ENCODE data around the gene UBE4B.
"Not testable (repeated sequence)": the region's sequence is repeated elsewhere in the genome, so short reads cannot be mapped to it uniquely, and the experiment has no call there.

The UBE4B gene

DNA sequence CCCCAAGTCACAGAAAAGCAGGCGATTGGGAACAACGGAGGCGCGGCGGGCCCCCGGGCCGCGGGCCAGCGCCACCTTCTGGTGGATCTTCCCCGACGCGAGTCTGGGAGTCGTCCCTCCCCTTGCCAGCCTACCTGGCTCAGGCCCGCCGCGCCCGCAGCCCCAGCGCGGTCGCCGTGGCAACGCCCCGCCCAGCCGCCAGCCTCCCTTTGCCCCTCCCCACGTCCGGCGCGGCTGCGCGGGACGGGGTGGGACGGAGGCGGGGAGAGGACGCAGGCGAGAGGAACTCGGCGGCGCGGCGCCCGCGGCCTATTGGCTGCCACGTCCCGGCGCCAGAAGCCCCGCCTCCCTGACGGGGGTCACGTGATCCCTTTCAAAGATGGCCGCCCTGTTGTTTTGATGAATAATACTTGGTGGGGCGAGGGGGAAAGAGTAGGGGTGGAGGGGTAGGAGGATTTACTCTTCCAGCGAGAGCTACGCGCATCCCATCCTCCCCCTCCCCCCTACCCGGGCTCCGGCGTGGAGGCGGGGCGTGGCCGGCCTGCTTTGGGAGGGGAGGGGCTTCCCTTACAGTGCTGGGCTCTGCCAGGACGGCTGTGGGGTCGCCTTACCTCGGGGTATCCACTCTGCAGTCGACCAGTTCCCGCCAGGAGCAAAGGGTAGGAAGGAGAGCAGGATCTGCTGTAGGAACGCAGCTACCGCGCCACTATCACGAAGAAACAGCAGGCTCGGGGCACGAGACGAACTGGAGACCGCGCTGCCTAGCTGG, at the start of gene UBE4B:
UBE4B (plus strand) TSS at position 369 of the 769 bp plus-strand sequence. CDS start 713 bp downstream, outside the sequence.
- DNase-seq: peak; percentile 93

DNA sequence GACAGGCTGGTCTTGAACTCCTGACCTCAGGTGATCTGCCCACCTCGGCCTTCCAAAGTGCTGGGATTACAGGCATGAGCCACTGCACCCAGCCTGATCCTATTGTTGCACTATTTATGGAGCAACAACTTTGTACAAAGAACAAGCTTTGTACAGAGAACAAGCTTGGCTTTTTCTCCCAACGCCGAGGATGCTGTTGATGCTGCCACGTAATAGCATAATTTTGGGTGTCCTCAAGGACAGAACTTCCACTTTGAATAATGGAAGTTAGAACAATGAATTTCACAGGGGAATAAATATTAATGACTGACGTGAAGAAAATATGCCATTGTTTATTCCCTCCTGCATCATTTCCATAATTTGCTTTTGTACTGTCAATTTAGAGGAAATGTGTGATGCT, 48.5 kb upstream of the UBE4B start:
- DNase-seq: no peak

DNA sequence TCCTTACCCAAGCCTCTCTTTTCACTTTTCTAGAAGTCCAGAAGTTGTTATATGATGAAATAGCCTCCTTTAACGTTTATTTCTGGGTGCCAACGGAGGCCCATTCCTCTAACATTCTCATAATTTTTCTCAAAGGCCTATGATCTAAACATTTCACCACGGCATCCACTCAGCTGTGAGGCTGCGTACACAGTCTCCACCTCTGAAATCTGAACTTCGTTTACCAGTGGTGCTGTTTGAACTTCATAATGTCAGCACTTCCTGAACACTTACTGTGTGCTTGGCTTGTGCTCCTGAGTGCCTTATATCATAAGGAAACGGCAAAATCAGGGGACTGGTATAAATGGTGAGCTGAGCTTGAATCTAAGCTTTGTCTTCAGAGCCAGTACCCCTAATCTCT, 47.8 kb upstream of the UBE4B start:
- no peak for DNase-seq

DNA sequence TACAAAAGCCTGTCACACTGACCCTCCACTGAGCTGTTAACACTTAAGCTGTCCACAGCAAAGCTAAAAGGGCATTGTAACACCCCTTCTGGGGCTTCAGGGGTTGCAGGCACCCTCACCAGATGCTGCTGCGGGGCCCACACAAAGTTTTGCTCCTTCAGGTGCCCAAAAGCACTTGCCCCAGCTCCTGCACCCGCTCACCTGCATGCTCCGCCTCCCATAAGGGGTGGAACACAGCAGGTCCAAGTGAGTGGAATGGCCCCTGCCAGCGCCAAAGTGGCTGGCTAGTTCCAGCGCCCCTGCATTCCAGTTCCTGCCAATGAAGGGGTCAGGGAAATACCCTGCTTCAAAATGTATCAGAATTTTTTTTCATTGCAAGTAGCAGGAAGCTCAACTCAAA, 43.0 kb upstream of the UBE4B start:
- DNase-seq: no peak

DNA sequence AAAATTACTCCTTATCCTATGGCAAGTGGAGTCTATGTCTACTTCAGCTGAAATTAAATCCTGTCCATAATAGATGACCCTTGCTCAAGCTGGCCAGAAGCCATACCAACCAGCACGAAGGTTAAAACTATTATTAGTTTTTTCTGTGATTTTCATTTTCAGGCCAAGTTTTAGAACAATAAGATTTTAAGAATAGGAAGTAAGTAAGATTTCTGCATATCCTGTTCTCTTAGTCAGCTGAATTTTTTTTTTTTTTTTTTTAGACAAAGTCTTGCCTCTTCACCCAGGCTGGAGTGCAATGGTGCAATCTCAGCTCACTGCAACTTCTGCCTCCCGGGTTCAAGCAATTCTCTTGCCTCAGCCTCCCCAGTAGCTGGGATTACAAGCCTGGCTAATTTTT, 41.8 kb upstream of the UBE4B start:
- DNase-seq: no peak

DNA sequence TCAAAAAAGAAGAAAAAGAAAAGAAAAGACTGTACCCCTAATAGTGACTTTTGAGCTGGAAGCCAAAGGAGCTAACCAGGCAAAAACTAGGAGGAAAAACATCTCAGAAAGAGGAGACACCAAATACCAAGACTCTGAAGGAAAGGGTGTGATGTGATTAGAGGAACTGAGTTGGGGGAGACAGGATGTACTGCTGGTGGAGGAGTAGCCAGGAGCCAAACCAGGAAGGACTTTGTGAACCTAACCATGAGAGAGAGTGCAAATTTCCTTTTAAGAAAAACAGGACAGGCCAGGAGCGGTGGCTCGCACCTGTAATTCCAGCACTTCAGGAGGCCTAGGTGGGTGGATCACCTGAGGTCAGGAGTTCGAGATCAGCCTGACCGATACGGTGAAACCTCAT, 39.8 kb upstream of the UBE4B start:
- DNase-seq: no peak

DNA sequence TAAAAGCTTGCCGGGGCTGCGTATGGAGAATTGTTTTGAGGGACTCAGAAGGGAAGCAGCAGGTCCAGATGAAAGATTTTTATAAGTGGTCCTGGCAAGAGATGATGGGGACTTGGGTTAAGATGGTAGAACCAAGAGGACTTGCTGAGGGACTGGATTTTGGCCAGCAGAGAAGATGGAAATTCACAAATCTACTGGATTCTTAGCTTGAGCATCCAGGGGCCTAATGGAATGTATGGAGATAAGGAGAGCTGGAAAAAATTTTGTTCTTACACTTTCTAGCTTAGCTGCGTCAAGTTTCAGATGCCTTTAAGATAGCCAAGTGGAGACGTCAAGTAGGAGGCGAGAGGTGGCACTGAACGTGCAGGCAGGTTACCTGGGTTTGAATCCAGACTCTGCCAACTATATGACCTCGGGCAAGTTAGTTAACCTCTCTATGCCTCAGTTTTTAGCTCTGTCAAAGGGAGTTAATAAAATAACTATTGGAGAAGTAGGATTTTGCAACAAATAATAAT, 39.1 kb upstream of the UBE4B start:
- DNase-seq: no peak

DNA sequence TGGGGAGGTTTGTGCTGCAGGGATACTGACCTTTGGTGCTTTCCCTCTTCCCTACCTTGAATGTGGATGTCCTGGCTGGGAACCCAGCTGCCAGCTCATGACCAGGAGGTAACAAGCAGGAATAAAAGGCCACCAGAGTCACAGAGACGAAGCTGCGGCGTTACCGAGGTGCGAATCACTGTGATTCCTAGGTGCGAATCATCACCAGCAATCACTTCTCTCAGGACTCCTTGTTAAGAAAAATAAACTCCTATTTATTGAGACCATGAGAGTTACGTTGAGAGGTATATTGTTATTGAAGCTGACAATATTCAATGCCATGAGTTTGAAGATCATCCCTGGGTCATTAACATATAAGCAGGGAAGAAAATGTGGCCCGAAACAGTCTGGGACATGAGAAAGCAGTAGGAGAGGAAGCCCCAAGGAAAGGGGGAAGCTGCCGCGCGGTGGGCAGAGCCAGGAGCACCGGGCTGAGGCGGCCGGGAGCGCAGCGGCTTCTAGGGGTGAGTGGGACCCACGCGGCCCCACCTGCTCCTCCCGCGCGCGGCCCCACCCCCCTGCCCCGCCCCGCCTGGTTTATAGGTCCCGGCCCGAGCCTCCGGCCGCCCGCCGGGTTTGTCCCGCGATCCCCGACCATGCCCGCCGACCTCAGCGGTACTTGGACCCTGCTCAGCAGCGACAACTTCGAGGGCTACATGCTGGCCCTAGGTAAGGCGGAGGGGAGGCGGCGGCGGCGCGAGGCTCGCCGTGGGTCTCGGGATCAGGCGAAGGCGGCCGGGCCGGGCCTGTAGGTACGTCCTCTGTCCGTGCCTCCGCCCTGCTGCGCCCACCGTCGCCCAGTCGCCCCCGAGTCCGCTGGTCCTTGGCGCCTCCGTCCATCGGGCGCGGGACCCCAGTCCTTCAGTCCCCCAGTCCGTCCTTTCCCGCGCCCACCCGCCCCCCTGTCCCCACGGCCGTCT, 35.9 kb upstream of the UBE4B start, which contains the start of gene RBP7:
RBP7 (plus strand) TSS at position 605 of the 959 bp plus-strand sequence; CDS start at position 636, 31 bp downstream.
- no peak for DNase-seq

DNA sequence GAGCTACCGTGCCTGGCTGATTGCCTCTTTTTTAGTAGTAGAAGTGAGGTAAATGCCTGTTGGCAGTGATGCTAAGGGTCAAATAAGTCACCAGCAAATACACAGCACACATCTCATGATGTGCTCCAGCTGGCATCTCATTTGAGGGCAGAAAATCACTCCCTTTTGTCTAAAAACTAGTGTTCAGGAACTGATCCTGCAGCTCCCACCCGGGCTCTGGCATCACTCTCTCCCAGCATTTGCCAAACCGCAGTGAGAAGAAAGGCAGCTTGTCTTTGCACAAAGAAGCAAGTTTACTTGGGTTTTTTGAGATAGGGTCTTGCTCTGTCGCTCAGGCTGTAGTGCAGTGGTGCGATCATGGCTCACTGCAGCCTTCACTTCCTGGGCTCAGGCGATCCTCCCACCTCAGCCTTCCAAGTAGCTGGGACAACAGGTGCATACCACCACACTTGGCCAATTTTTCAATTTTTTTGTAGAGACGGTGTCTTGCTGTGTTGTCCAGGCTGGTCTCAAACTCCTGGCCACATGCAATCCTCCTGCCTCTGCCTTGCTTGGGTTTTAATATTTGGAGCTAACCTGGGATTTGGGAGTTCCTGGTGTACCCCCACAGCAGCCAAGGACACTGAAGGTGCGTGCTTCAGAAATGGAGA, 31.6 kb upstream of the UBE4B start:
- DNase-seq: no peak

DNA sequence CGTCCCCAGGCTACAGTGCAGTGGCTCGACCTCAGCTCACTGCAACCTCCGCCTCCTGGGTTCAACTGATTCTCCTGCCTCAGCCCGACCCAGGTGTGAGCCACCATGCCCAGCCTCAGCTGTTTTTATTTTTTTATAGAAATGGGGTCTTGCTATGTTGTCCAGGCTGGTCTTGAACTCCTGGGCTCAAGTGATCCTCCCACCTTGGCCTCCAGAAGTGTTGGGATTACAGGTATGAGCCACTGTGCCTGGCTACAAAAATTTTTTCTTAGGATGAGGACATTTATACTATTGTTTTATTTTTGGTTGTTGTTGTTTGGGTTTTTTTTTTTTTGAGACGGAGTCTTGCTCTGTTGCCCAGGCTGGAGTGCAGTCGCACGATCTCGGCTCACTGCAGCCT, 27.5 kb upstream of the UBE4B start:
- DNase-seq: not testable (repeated sequence)

DNA sequence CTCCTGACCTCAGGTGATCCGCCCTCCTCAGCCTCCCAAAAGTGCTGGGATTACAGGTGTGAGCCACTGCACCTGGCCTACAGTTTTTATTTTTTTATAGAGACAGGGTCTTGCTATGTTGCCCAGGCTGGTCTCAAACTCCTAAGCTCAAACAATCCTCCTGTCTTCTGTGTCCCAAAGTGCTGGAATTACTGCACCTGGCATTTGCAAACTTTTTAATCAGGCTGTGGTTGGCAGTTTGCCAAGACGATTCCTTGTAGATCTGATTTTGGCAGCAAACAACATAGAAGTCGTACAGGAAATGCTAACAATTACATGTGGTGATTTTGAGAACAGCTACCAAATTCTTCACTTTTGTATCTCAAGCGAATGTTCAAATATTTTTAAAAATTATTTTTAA, 25.6 kb upstream of the UBE4B start:
- DNase-seq: no peak

DNA sequence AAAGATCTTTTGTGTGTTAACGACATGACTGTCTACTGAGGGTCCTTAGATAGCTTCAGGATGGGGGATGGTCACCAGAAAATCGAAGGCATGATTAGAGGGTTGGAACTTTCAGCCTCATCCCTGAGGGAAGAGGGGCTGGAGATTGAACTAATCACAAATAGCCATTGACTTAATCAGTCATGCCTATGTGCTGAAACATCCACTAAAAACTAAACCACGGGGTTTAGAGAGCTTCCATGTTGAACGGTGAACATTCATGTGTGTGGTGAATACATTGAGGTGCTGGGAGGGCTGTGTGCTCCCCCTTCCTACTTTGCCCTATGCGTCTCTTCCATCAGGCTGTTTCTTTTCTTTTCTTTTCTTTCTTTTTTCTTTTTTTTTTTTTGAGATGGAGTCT, 18.7 kb upstream of the UBE4B start:
- DNase-seq: no peak

DNA sequence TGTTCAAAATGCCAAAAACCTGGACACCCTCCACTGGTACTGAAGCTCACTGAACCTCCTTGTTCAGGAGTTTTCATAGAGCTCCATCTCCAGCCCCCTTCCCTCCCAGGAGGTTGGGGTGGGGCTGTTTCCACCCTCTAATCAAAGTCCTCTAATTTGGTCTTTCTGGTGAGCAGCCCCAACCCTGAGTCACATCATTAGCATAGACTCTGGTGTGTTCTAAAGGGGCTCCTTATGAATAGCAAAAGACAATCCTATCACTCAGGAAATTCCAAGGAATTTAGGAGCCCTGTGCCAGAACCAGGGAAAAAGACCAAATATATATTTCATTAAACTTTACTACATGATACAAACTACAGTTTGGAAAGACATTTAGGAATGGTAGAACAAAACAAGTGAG, 13.2 kb upstream of the UBE4B start:
- no peak for DNase-seq

DNA sequence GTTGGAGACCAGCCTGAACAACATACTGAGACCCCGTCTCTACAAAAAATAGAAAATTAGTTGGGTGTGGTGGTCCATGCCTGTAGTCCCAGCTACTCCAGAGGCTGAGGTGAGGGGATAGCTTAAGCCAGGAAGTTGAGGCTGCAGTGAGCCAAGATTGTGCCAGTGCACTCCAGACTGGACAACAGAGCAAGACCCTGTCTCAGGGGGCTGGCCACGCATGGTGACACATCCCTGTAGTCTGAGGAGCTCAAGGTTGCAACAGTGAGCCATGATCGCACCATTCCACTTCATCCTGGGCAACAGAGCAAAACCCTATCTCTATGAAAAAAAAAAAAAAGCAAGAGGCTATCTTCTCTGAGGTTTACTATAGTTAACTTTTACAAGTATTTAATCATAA, 12.7 kb upstream of the UBE4B start:
- DNase-seq: no peak

DNA sequence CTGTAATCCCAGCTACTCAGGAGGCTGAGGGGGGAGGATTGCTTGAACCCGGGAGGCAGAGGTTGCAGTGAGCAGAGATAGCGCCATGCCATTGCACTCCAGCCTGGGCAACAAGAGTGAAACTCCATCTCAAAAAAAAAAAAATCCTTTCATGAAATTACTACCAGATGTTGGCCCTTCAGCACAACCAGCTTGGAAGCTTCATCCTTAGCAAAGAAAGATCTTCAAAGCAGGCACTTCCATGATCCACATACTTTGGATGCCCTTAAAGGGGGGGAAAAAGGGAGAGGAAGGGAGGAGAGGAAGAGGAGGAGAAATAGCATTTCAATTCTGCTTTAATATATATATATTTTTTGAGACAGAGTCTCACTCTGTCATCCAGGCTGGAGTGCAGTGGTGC, 12.1 kb upstream of the UBE4B start:
- not testable (repeated sequence) for DNase-seq

DNA sequence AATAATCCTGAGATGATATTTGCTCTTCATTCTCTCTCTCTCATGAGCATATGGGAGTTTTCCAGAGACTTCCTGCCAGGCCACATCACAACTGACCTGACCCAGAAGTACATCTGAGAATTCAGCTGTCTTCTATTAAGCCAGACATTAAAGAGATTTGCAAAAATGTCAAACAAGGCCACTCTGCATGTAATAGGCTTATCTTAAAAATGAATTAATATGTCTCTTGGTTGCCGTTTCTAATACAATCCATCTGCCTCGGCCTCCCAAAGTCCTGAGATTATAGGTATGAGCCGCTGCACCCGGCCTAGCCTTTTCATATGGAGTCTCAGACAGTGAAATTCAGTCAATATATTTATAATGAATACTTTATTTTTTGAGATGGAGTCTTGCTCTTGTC, 10.8 kb upstream of the UBE4B start:
- DNase-seq: not testable (repeated sequence)

DNA sequence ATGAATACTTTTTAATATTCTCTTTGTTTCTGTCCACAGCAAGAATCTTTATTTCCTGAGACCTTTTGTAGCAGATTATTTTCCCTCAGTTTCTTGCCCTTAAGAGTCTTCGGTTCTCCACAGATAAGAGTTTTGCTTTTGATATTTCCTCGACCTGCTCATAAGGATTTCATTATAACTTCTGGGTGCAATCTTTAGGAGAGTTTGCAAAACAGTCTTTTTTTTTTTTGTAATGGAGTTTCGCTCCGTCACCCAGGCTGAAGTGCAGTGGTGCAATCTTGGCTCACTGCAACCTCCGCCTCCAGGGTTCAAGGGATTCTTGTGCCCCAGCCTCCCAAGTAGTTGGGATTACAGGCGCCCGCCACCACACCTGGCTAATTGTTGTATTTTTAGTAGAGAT, 10.1 kb upstream of the UBE4B start:
- DNase-seq: no peak

DNA sequence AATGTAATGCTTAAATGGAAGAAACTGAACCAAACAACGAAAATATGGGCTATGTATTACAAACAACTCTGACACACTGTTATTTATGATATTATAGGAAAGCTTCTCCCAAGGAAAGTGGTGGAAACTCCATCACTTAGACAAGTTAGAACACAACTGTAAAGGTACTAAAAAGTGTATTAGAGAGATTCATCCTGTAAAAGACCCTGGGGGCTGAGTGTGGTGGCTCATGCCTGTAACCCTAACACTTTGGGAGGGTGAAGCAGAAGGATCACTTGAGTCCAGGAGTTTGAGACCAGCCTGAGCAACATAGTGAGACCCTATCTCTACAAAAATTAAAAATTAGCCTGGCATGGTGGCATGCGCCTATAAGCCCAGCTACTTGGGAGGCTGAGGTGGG, 7.4 kb upstream of the UBE4B start:
- no peak for DNase-seq

DNA sequence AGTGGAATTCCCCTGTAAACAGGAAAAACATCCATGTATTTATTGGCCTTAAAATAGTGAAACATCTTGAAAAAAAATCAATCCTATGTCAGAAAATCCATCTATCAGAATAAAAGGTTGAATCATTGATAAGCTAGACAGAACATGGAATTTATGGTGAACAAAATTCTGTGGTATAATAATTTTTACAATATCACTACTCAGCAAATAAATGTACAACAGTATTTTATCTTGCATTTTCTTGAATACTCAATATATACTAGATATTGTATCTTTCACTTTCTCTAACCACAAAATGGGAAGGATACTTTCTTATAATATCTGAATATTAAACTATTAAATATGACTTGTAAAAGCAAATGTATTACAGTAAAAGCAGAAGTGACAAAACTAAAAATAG, 5.7 kb upstream of the UBE4B start:
- DNase-seq: no peak

DNA sequence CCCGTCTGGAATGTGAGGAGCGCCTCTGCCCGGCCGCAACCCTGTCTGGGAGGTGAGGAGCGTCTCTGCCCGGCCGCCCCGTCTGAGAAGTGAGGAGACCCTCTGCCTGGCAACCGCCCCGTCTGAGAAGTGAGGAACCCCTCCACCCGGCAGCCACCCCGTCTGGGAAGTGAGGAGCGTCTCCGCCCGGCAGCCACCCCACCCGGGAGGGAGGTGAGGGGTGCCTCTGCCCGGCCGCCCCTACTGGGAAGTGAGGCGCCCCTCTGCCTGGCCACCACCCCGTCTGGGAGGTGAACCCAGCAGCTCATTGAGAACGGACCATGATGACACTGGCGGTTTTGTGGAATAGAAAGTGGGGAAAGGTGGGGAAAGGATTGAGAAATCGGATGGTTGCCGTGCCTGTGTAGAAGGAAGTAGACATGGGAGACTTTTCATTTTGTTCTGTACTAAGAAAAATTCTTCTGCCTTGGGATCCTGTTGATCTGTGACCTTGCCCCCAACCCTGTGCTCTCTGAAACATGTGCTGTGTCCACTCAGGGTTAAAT, 3.7 kb upstream of the UBE4B start:
- DNase-seq: not testable (repeated sequence)

DNA sequence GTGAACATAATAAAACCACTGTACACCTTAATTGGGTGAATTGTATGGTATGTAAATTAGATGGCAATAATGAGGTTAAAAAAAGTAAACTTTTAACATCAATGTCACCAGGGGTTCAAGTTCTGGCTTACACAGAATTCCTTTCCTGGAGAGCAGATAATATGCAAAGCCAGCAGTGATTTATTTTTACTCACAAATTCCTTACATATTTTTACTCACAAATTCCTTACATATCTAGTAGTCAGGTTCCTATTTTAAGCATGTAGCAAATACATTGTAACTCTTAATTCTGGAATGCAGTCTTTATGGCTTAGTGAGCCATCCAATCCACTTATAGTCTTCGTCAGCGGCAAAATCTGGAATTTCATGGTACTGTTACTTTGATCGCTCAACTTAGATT, 1.3 kb upstream of the UBE4B start:
- DNase-seq: no peak

DNA sequence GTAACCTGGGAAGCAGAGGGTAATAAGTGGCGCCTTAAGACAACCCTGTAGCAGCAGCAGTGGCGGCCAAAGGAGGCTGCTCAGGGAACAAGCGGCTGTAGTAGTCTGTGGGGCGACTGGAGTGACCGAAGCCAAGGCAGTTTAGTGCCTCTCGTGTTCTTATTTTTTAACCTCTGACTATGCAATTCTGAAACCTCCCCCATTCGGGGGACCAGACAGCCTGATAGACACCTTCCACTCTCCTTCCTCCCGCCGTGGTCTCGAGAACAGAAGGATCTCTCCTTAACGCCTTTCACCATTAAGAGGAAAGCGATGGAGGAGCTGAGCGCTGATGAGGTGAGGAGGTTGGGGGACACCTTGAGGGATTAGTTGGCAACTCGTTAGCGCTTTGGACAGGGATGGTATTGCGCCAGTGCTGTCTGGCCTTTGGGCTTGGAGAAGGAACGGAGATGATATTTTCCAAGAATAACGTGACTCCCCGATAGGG, 644 bp downstream of the UBE4B start:
- peak; percentile 16 for DNase-seq

DNA sequence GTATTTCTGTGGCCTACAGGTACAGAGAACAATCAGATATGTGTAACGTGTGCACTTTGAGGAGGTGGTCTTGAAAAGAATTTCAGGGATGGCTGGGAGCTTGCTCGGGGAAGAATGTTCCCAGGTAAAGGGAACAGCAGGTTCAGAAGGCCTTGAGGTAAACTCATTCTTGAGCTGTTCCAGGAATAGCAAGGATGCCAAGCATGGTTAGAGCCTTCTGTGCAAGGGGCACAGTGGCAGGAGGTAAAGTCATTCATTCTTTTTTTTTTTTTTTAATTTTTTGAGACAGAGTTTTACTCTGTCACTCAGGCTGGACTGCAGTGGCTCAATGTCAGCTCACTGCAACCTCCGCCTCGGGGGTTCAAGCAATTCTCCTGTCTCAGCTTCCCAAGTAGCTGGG, 10.0 kb downstream of the UBE4B start:
- DNase-seq: no peak
